SU-DHL-6 (cell line): ENCODE data around the gene CD200R1L.

Experiments
- H2AFZ ChIP-seq: fragments of 200-600 bp; sonication (generic); 2 replicates; pipeline ENCODE4 v1.6.1; 2014; ENCODE audit warnings: low read depth, mild to moderate bottlenecking, moderate library complexity, mixed read lengths, antibody characterized with exemption, low read length; ENCODE audit not compliant: severe bottlenecking
- H3F3A ChIP-seq: fragments of 200-600 bp; shearing (Covaris generic); 2 replicates; pipeline ENCODE4 v1.6.0; 2016; ENCODE audit warnings: antibody characterized with exemption, mild to moderate bottlenecking; ENCODE audit not compliant: insufficient read depth
- H3K27ac ChIP-seq: fragments of 200-600 bp; sonication (generic); 2 replicates; pipeline ENCODE4 v1.5.1; 2016; ENCODE audit warnings: low read depth, mild to moderate bottlenecking, low read length, moderate library complexity, mixed read lengths
- H3K27me3 ChIP-seq: fragments of 200-600 bp; sonication (generic), shearing (Covaris generic); 2 replicates; pipeline ENCODE4 v1.6.0; 2014; ENCODE audit warnings: mild to moderate bottlenecking, low read length
- H3K36me3 ChIP-seq: fragments of 200-600 bp; sonication (generic); 2 replicates; pipeline ENCODE4 v1.6.1; 2014; ENCODE audit warnings: mild to moderate bottlenecking, low read length, mixed read lengths
- H3K4me2 ChIP-seq: fragments of 300-600, 200-600 bp; shearing (Covaris generic), sonication (generic); 2 replicates; pipeline ENCODE4 v1.6.0; 2014; ENCODE audit warnings: low read length, low read depth, mild to moderate bottlenecking; ENCODE audit not compliant: poor library complexity, severe bottlenecking
- H3K4me3 ChIP-seq: fragments of 200-600 bp; sonication (generic); 2 replicates; pipeline ENCODE4 v1.5.1; 2014; ENCODE audit warnings: antibody characterized with exemption, low read length, mild to moderate bottlenecking, mixed read lengths; ENCODE audit not compliant: insufficient read depth, poor library complexity, severe bottlenecking
- H3K79me2 ChIP-seq: fragments of 200-600 bp; sonication (generic); 2 replicates; pipeline ENCODE4 v1.6.1; 2014; ENCODE audit warnings: mild to moderate bottlenecking, low read length, moderate library complexity; ENCODE audit not compliant: insufficient read depth
- H3K9ac ChIP-seq: fragments of 200-600 bp; sonication (generic); 2 replicates; pipeline ENCODE4 v1.7.0; 2014; ENCODE audit warnings: mild to moderate bottlenecking, low read length
- H3K9me2 ChIP-seq: fragments of 200-600 bp; sonication (generic); replicated peaks from 2 replicates; pipeline ENCODE4 v1.6.1; 2014; ENCODE audit warnings: low read length; ENCODE audit not compliant: insufficient read depth
- H3K9me3 ChIP-seq: fragments of 200-600 bp; sonication (generic); 2 replicates; pipeline ENCODE4 v1.6.1; 2014; ENCODE audit warnings: low read length, mixed read lengths; ENCODE audit not compliant: insufficient read depth
- H4K20me1 ChIP-seq: fragments of 200-600 bp; sonication (generic); 2 replicates; pipeline ENCODE4 v1.6.1; 2014; ENCODE audit warnings: low read depth, mild to moderate bottlenecking, antibody characterized with exemption, low read length, moderate library complexity, mixed read lengths
- CTCF ChIP-seq: fragments of 200-600 bp; sonication (generic); IDR thresholded peaks from one replicate; pipeline ENCODE4 v1.5.1; 2017; ENCODE audit warnings: antibody characterized with exemption, mild to moderate bottlenecking, low read length, moderate library complexity; ENCODE audit not compliant: insufficient read depth, poor library complexity, severe bottlenecking
- EZH2phosphoT487 ChIP-seq: fragments of 200-600 bp; sonication (generic), shearing (Covaris generic); conservative IDR thresholded peaks from 2 replicates; pipeline ENCODE4 v1.6.1; 2018; ENCODE audit warnings: mild to moderate bottlenecking, antibody characterized with exemption, low read length, moderate library complexity, mixed read lengths

The CD200R1L gene

GRCh38 chr3:112871735-112872134 lies 25.1 kb upstream of the CD200R1L start:
- no peak overlapping the region for H3K4me3 ChIP-seq
- H2AFZ ChIP-seq: peak overlapping the region; percentile 48
- H3K9me3 ChIP-seq: peaks cover 12% of the 10 kb centered on the region; the same call in 1 of the 2 replicates
- H3K27me3 ChIP-seq: no peaks in the 10 kb centered on the region
- no peak overlapping the region for H3K4me2 ChIP-seq
- H4K20me1 ChIP-seq: no peaks in the 10 kb centered on the region
- H3K9ac ChIP-seq: no peak overlapping the region
- TF ChIP-seq EZH2phosphoT487 (no peak), CTCF (no peak)
- peaks cover 7% of the 10 kb centered on the region; the same call in 1 of the 2 replicates for H3K36me3 ChIP-seq
- no peaks in the 10 kb centered on the region for H3K79me2 ChIP-seq
- H3K9me2 ChIP-seq: no peaks in the 10 kb centered on the region
- no peak overlapping the region for H3K27ac ChIP-seq
- peaks cover 5% of the 10 kb centered on the region; the same call in 1 of the 2 replicates for H3F3A ChIP-seq

- Histone ChIP-seq H3K9ac (no peak overlapping the region), H3K9me3 (peaks cover 12% of the 10 kb centered on the region; the same call in 1 of the 2 replicates), H3K27ac (no peak overlapping the region), H3K4me2 (no peak overlapping the region), H4K20me1 (no peaks in the 10 kb centered on the region), H3K27me3 (no peaks in the 10 kb centered on the region), H3K79me2 (no peaks in the 10 kb centered on the region), H2AFZ (no peak overlapping the region), H3K36me3 (peaks cover 7% of the 10 kb centered on the region; the same call in 1 of the 2 replicates), H3K4me3 (no peak overlapping the region), H3K9me2 (no peaks in the 10 kb centered on the region), H3F3A (no peaks in the 10 kb centered on the region)
- no peak for TF ChIP-seq EZH2phosphoT487
- TF ChIP-seq CTCF: no peak
Measured at GRCh38 chr3:112865757-112866156, 19.1 kb upstream of the CD200R1L start.

- Histone ChIP-seq H3K27ac (peak overlapping the region; percentile 16; the same call in 1 of the 2 replicates), H3F3A (peaks cover 24% of the 10 kb centered on the region), H3K79me2 (no peaks in the 10 kb centered on the region), H3K9me3 (no peaks in the 10 kb centered on the region), H3K9me2 (no peaks in the 10 kb centered on the region), H3K4me3 (no peak overlapping the region), H3K9ac (no peak overlapping the region), H3K4me2 (no peak overlapping the region), H4K20me1 (no peaks in the 10 kb centered on the region), H3K27me3 (no peaks in the 10 kb centered on the region), H3K36me3 (no peaks in the 10 kb centered on the region), H2AFZ (no peak overlapping the region)
- TF ChIP-seq EZH2phosphoT487 (no peak), CTCF (no peak)
Measured at GRCh38 chr3:112860898-112861297, 14.2 kb upstream of the CD200R1L start.
